Psoas muscle (tissue), 8 donors: Measurements from ENCODE around the gene NR6A1. TPM values are rescaled to one million over a fixed set of nuclear protein-coding genes. Genes with fewer than 3 reads are reported as not detected.
A peak's percentile ranks its signal among the peaks of the same experiment; 100 is the strongest.

Source experiments
- ATAC-seq, 4 donors: fragments of 200-7000 bp; cut with Tn5 transposase; one replicate each; pipeline ENCODE4 v1.9.1; 2020; ENCODE audit warnings: moderate library complexity in 3 of 4, mild to moderate bottlenecking in 2 of 4
- DNase-seq, 2 donors: peaks; one replicate each; pipeline ENCODE4 v3.0.0-alpha.2; 2020
- H3K27ac ChIP-seq: fragments of 200-600 bp; one replicate; pipeline ENCODE4 v1.8.0; 2022
- H3K27me3 ChIP-seq, 3 donors: fragments of 200-600 bp in 1 of 3; one replicate each; pipeline versions ENCODE4 v1.6.1 to v1.8.0; 2013 to 2022; ENCODE audit warnings: low read length in 2 of 3, mild to moderate bottlenecking in 2 of 3, moderate library complexity in 1 of 3; ENCODE audit not compliant: insufficient read depth in 3 of 3
- H3K36me3 ChIP-seq, 2 donors: fragments of 200-600 bp in 1 of 2; one replicate each; pipeline versions ENCODE4 v1.6.1 to v1.8.0; 2013 to 2022; ENCODE audit warnings: low read depth in 1 of 2, mild to moderate bottlenecking in 1 of 2, moderate library complexity in 1 of 2; ENCODE audit not compliant: insufficient read depth in 1 of 2
- H3K4me1 ChIP-seq: fragments of 200-600 bp; one replicate; pipeline ENCODE4 v1.8.0; 2022
- H3K4me3 ChIP-seq: fragments of 200-600 bp; one replicate; pipeline ENCODE4 v1.8.0; 2022; ENCODE audit warnings: mild to moderate bottlenecking
- H3K9me3 ChIP-seq: fragments of 200-600 bp; one replicate; pipeline ENCODE4 v1.8.0; 2022
- WGBS, 3 donors: extraction: QIAGEN DNeasy Blood & Tissue Kit; methylation state at CpG; one replicate each; pipeline versions ENCODE4 v1.1.6 to v1.1.7; 2013; 5-methylcytosine and 5-hydroxymethylcytosine counted together
- intact Hi-C, 2 donors: fragments of 100-400 bp; cut with DNase I; formaldehyde crosslinking; loops; one replicate each; pipeline versions ENCODE4 v1.11.0 to v1.14.2; 2022
- polyA plus RNA-seq, 3 donors: library from polyadenylated mRNA; stranded (reverse); fragments of 200-250 nt; gene quantifications; one replicate each; pipeline ENCODE4 v1.2.3, GENCODE V29; 2013
- total RNA-seq, 4 donors: library from RNA; stranded (reverse); fragmentation: NEBNext Ultra II Directional in 2 of 4; extraction: Animal tissue kit (Norgen Biotek cat#: 25700) in 2 of 4; gene quantifications; one replicate each; pipeline versions ENCODE4 v1.2.1 to v1.2.4, GENCODE V29; 2021 to 2023
- TF ChIP-seq, protein P1 (sequence below): fragments of 200-600 bp; IDR thresholded peaks from one replicate; pipeline ENCODE4 v1.8.0; 2022; ENCODE audit warnings: antibody characterized with exemption
- donor health status: healthy with polysubstance abuse.
- donor health status: DM: no; HTN: no; CAD: no; lungs with moderate emphysema.
- donor health status: Bipolar disorder and iron deficiency.
- donor health status: healthy.
- donor health status: DM: yes; HTN: yes; CAD: no.
- donor health status: DM: no; HTN: no; CAD: no.
- donor health status: DM: no; HTN: no; CAD: no.
- donor health status: DM: yes; HTN: yes; CAD: no.

NR6A1 gene
- total and polyA plus RNA-seq, 7 donors, result 0.32 to 2.6 (median 0.70) TPM

DNA sequence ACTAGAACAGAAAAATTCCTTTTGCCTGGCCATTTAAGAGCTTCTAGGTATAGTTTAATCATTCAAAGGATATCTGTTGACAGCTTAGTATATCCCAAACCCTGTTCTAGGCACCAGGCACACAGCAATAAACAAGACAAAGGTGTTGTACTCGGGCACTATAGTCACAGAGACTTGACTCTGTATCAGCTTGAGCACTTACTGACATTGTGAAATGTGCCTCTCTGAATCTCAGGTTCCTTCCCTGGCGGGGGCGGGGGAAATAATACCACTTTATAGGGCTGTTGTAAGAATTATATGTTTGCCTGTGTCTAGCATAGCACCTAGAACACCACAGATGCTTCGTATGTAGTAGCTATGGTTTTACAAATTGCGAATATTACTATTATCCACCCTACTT is 104.5 kb downstream of the NR6A1 start:
- WGBS, 3 donors, result 88 to 96% (median 93%) methylated on average over 5 of the region's 5 CpGs
- no peaks in the 10 kb centered on the region for H3K36me3 ChIP-seq
- intact Hi-C loops, result no loop called here
- TF ChIP-seq, protein P1, sequence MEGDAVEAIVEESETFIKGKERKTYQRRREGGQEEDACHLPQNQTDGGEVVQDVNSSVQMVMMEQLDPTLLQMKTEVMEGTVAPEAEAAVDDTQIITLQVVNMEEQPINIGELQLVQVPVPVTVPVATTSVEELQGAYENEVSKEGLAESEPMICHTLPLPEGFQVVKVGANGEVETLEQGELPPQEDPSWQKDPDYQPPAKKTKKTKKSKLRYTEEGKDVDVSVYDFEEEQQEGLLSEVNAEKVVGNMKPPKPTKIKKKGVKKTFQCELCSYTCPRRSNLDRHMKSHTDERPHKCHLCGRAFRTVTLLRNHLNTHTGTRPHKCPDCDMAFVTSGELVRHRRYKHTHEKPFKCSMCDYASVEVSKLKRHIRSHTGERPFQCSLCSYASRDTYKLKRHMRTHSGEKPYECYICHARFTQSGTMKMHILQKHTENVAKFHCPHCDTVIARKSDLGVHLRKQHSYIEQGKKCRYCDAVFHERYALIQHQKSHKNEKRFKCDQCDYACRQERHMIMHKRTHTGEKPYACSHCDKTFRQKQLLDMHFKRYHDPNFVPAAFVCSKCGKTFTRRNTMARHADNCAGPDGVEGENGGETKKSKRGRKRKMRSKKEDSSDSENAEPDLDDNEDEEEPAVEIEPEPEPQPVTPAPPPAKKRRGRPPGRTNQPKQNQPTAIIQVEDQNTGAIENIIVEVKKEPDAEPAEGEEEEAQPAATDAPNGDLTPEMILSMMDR, result no peak
- H3K27ac ChIP-seq, result no peak overlapping the region
- no peaks in the 10 kb centered on the region for H3K27me3 ChIP-seq
- ATAC-seq, result peak in 1 of 4 donors; percentile 43
- no peak overlapping the region for H3K4me3 ChIP-seq
- H3K9me3 ChIP-seq, result no peaks in the 10 kb centered on the region
- H3K4me1 ChIP-seq, result peaks cover 17% of the 10 kb centered on the region
- no peak for DNase-seq

DNA sequence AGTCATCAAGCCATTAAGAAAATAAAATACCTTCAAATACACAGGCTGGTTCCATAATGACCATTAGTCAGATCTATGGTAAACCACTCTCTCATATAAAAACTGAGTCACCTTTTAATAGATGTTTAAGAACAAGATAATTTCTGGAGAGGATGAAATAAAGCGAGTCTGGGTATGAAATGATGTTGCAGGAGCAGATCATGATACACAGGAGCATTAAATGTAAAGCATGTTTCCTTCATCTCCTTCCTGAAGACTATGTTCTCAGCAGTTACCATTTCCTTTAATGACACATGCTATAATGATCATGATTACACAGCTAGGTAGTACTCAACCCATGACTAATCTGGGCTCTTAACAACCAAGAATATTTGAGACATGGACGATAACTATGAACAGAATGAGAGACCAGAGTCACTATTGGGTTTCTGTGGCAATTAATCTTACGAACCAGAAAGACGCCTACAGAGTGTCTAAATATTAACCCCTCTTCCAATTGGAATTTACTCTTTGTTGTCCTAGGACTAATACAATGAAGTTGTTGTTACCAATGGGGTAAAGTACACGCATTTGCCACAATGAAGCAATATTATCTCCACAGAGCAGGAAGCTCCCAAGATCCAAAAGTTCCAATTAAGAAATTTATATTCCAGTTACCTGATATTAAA is 105.6 kb downstream of the NR6A1 start:
- peaks cover 21% of the 10 kb centered on the region for H3K4me1 ChIP-seq
- TF ChIP-seq, protein P1, result no peak
- intact Hi-C loops, result no loop called here
- ATAC-seq (peak; percentile 64 to 78 (median 70)), DNase-seq (no peak)
- H3K9me3 ChIP-seq, result no peaks in the 10 kb centered on the region
- H3K27ac ChIP-seq, result peak overlapping the region; percentile 19
- 43 to 72% (median 56%) methylated on average over 5 of the region's 5 CpGs for WGBS, 3 donors
- no peaks in the 10 kb centered on the region for H3K27me3 ChIP-seq
- no peaks in the 10 kb centered on the region for H3K36me3 ChIP-seq
- no peak overlapping the region for H3K4me3 ChIP-seq

DNA sequence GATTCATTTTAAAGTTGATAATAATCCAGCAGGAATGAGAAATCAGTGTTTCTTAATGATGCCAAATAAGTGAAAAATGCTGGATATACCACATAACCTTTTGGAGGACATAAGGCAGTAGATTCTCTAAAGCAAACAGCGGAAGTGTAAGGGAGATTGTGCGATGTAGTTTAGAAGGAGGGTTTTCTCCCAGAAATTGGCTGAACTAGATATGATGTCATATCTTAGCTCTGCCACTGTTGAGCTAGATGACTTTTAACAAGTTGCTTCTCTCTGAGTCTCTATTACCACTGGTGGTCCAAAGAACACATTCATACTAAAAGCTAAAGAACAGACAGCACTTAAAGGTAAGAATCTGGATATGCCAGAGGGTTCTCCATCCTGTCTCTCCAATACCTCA is 107.0 kb downstream of the NR6A1 start:
- Histone ChIP-seq H3K4me3 (no peak overlapping the region), H3K27me3 (no peaks in the 10 kb centered on the region), H3K27ac (no peak overlapping the region), H3K4me1 (peaks cover 32% of the 10 kb centered on the region), H3K9me3 (no peaks in the 10 kb centered on the region), H3K36me3 (no peaks in the 10 kb centered on the region)
- intact Hi-C loops, result no loop called here
- no peak for ATAC-seq
- WGBS, 3 donors, result 87 to 93% (median 91%) methylated on average over 2 of the region's 2 CpGs
- DNase-seq, result no peak
- TF ChIP-seq, protein P1, result no peak

DNA sequence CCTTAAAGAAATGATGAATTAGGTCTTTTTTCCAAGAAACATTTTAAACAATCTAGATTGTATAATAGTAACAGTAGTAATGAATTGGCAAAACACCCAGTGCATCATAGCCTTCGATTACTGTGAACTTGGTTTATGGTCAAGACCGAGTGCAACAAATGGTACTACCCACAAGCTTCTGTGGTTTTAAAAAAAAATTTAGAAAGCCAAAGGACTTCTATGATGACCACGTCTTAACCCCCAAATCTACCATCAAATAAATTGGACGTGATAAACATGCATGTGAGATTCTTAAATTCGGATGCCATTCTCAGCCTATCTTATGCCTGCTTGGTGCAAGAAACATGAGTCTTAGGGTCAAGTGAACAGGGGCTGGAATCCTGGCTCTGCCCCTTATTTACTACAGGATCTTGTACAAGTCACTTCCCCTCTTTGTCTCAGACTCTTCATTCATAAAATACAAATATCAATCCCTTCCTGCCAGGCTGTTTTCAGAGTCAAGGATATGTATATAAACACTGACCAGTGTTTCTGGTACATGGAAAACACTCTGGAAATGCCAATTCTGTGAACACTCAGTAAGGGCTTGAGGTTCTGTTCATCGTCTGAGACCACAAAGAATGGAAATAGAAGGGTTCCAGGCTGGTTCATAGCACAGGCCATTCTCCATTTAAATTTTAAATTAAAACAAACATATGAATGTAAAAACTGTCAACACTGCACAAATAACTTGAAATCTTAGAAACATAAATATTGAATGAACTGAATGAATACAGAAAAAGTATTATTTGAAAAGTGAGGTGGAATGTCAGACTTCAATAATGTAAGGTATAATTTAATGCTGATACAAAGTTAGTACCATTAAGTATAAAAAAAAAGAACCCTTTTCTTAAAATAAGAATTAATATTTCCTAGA is 107.8 kb downstream of the NR6A1 start:
- peaks cover 34% of the 10 kb centered on the region for H3K4me1 ChIP-seq
- no peaks in the 10 kb centered on the region for H3K27me3 ChIP-seq
- TF ChIP-seq, protein P1, result no peak
- H3K9me3 ChIP-seq, result no peaks in the 10 kb centered on the region
- DNase-seq (no peak), ATAC-seq (no peak)
- H3K27ac ChIP-seq, result no peak overlapping the region
- intact Hi-C loops, result no loop called here
- 46 to 71% (median 49%) methylated on average over 6 of the region's 6 CpGs for WGBS, 3 donors
- H3K4me3 ChIP-seq, result no peak overlapping the region
- no peaks in the 10 kb centered on the region for H3K36me3 ChIP-seq
